H9 (cell line): ENCODE data around the gene SLC9A7. TPM values are rescaled to one million over a fixed set of nuclear protein-coding genes. Genes with fewer than 3 reads are reported as not detected.

Source experiments
- DNase-seq: peaks from one replicate; pipeline ENCODE4 v3.0.0-alpha.2; 2017
- H2AFZ ChIP-seq: one replicate; pipeline ENCODE4 v1.6.1; 2013; ENCODE audit warnings: mild to moderate bottlenecking, low read length, control low read depth, moderate library complexity
- H2AK5ac ChIP-seq: 2 replicates; pipeline ENCODE4 v1.6.1; 2013; ENCODE audit warnings: low read length, control low read depth, mixed read lengths; ENCODE audit not compliant: insufficient read length
- H2BK120ac ChIP-seq: one replicate; pipeline ENCODE4 v1.6.1; 2013; ENCODE audit warnings: low read depth, mild to moderate bottlenecking, low read length, control low read depth, inconsistent platforms; ENCODE audit not compliant: poor library complexity, severe bottlenecking
- H2BK12ac ChIP-seq: 2 replicates; pipeline ENCODE4 v1.6.1; 2013; ENCODE audit warnings: low read length, control low read depth, mixed read lengths, low read depth; ENCODE audit not compliant: insufficient read length
- H2BK15ac ChIP-seq: 2 replicates; pipeline ENCODE4 v1.6.1; 2013; ENCODE audit warnings: low read depth, low read length, control low read depth
- H2BK20ac ChIP-seq: one replicate; pipeline ENCODE4 v1.6.1; 2013; ENCODE audit warnings: low read depth, mild to moderate bottlenecking, low read length, control low read depth, inconsistent platforms; ENCODE audit not compliant: poor library complexity, severe bottlenecking
- H2BK5ac ChIP-seq: 2 replicates; pipeline ENCODE4 v1.6.1; 2013; ENCODE audit warnings: low read length, control low read depth, mixed read lengths; ENCODE audit not compliant: insufficient read length
- H3K14ac ChIP-seq: 2 replicates; pipeline ENCODE4 v1.6.1; 2013; ENCODE audit warnings: low read length, control low read depth; ENCODE audit not compliant: insufficient read depth
- H3K18ac ChIP-seq: 2 replicates; pipeline ENCODE4 v1.6.1; 2013; ENCODE audit warnings: low read depth, mild to moderate bottlenecking, mixed read lengths, low read length, control low read depth; ENCODE audit not compliant: insufficient read length
- H3K23ac ChIP-seq: 2 replicates; pipeline ENCODE4 v1.6.1; 2013; ENCODE audit warnings: low read length, control low read depth, mixed read lengths, low read depth; ENCODE audit not compliant: insufficient read length
- H3K23me2 ChIP-seq: 2 replicates; pipeline ENCODE4 v1.6.1; 2013; ENCODE audit warnings: low read depth, mild to moderate bottlenecking, mixed read lengths, low read length, control low read depth; ENCODE audit not compliant: insufficient read length, poor library complexity, severe bottlenecking
- H3K27ac ChIP-seq: 2 replicates; pipeline ENCODE4 v1.5.1; 2013; ENCODE audit warnings: low read length, control low read depth, mixed read lengths, low read depth; ENCODE audit not compliant: insufficient read length
- H3K27me3 ChIP-seq: 2 replicates; pipeline ENCODE4 v1.6.1; 2013; ENCODE audit warnings: low read length, control low read depth, inconsistent platforms; ENCODE audit not compliant: insufficient read depth
- H3K4ac ChIP-seq: 2 replicates; pipeline ENCODE4 v1.6.1; 2013; ENCODE audit warnings: low read depth, mild to moderate bottlenecking, control low read depth, inconsistent platforms, low read length, moderate library complexity
- H3K4me1 ChIP-seq: 2 replicates; pipeline ENCODE4 v1.6.1; 2013; ENCODE audit warnings: low read length, control low read depth, inconsistent platforms; ENCODE audit not compliant: insufficient read depth
- H3K4me2 ChIP-seq: 2 replicates; pipeline ENCODE4 v1.6.1; 2013; ENCODE audit warnings: low read length, control low read depth, mixed read lengths; ENCODE audit not compliant: insufficient read length, insufficient read depth
- H3K56ac ChIP-seq: 2 replicates; pipeline ENCODE4 v1.6.1; 2013; ENCODE audit warnings: low read depth, mild to moderate bottlenecking, mixed read lengths, low read length, control low read depth; ENCODE audit not compliant: insufficient read length
- H3K79me1 ChIP-seq: 2 replicates; pipeline ENCODE4 v1.6.1; 2013; ENCODE audit warnings: low read depth, mild to moderate bottlenecking, moderate library complexity, low read length, control low read depth, inconsistent platforms; ENCODE audit not compliant: insufficient read depth, poor library complexity, severe bottlenecking
- H3K79me2 ChIP-seq: 2 replicates; pipeline ENCODE4 v1.6.1; 2013; ENCODE audit warnings: low read length, control low read depth, inconsistent platforms; ENCODE audit not compliant: insufficient read depth
- H3K9ac ChIP-seq: 2 replicates; pipeline ENCODE4 v1.6.1; 2013; ENCODE audit warnings: low read length, control low read depth, mixed read lengths; ENCODE audit not compliant: insufficient read length; ENCODE audit errors: extremely low read depth
- H3K9me3 ChIP-seq: one replicate; pipeline ENCODE4 v1.6.1; 2013; ENCODE audit warnings: low read depth, low read length, inconsistent platforms; ENCODE audit not compliant: control insufficient read depth
- H3T11ph ChIP-seq: one replicate; pipeline ENCODE4 v1.6.1; 2013; ENCODE audit warnings: mild to moderate bottlenecking, low read length, control low read depth, inconsistent platforms
- H4K20me1 ChIP-seq: one replicate; pipeline ENCODE4 v1.6.1; 2013; ENCODE audit not compliant: control insufficient read depth, insufficient read length, insufficient read depth
- H4K5ac ChIP-seq: 2 replicates; pipeline ENCODE4 v1.6.1; 2013; ENCODE audit warnings: low read depth, mild to moderate bottlenecking, mixed read lengths, low read length, control low read depth; ENCODE audit not compliant: insufficient read length
- H4K8ac ChIP-seq: replicated peaks from 2 replicates; pipeline ENCODE4 v1.6.1; 2013; ENCODE audit warnings: low read length, control low read depth, mixed read lengths, low read depth; ENCODE audit not compliant: insufficient read length
- H4K91ac ChIP-seq: 2 replicates; pipeline ENCODE4 v1.6.1; 2013; ENCODE audit warnings: low read depth, mild to moderate bottlenecking, moderate library complexity, mixed read lengths, low read length, control low read depth; ENCODE audit not compliant: insufficient read length
- H3K27ac Mint-ChIP-seq, 3 experiments: 2 replicates in 2 of 3; 3 replicates in 1 of 3; pipeline ENCODE4 v1.8.0; 2020 to 2021; ENCODE audit warnings: mixed read lengths in 3 of 3, mild to moderate bottlenecking in 1 of 3, moderate library complexity in 1 of 3
- H3K27me3 Mint-ChIP-seq: 2 replicates; pipeline ENCODE4 v1.8.0; 2021; ENCODE audit warnings: low read depth, mild to moderate bottlenecking, moderate library complexity, mixed read lengths
- H3K36me3 Mint-ChIP-seq, 3 experiments: 2 replicates in 2 of 3; 3 replicates in 1 of 3; pipeline ENCODE4 v1.8.0; 2020 to 2021; ENCODE audit warnings: low read depth in 3 of 3, mixed read lengths in 3 of 3; ENCODE audit not compliant: insufficient read depth in 1 of 3
- H3K4me1 Mint-ChIP-seq, 2 experiments: 2 replicates each; pipeline ENCODE4 v1.8.0; 2020; ENCODE audit warnings: mixed read lengths in 2 of 2
- H3K4me3 Mint-ChIP-seq, 2 experiments: 2 replicates in 1 of 2; 3 replicates in 1 of 2; pipeline ENCODE4 v1.8.0; 2020 to 2021; ENCODE audit warnings: mild to moderate bottlenecking in 2 of 2, mixed read lengths in 2 of 2, moderate library complexity in 1 of 2
- H3K9me3 Mint-ChIP-seq, 2 experiments: 2 replicates in 1 of 2; 3 replicates in 1 of 2; pipeline ENCODE4 v1.8.0; 2020; ENCODE audit warnings: mild to moderate bottlenecking in 2 of 2, mixed read lengths in 2 of 2, moderate library complexity in 1 of 2
- CTCF ChIP-seq: fragments of 200-600 bp; sonication (generic); conservative IDR thresholded peaks from 3 replicates; pipeline ENCODE4 v1.8.0; 2021; ENCODE audit warnings: antibody characterized with exemption, mild to moderate bottlenecking
- WGBS: extraction: QIAGEN DNeasy Blood & Tissue Kit; methylation state at CpG from one replicate; pipeline ENCODE4 v1.1.7; 2013; ENCODE audit warnings: missing lambda C conversion rate, low lambda C conversion rate, mixed read lengths; ENCODE audit not compliant: insufficient read length; ENCODE audit errors: extremely low coverage; 5-methylcytosine and 5-hydroxymethylcytosine counted together
- total RNA-seq: library from RNA; stranded (reverse); gene quantifications from 2 replicates; pipeline ENCODE4 v1.2.1, GENCODE V29; 2021

The SLC9A7 gene
- total RNA-seq, 1 experiment from 2014 or later: 5.9 TPM

GRCh38 chrX:46595084-46595483 is 163.8 kb downstream of the SLC9A7 start:
- no peak overlapping the region for H4K8ac ChIP-seq
- peaks cover 3 to 13% (median 8%) of the 10 kb centered on the region in 3 experiments; a peak in 4 of 7 replicates for H3K36me3 Mint-ChIP-seq

More at GRCh38 chrX:46595084-46595483, 163.8 kb downstream of the SLC9A7 start:
- Histone ChIP-seq H3K4me2 (no peak overlapping the region), H3K4me1 (no peaks in the 10 kb centered on the region), H4K91ac (no peak overlapping the region), H3K56ac (no peak overlapping the region), H3K14ac (no peak overlapping the region), H2BK20ac (no peak overlapping the region), H3K27ac (no peak overlapping the region), H3K23ac (no peak overlapping the region), H2BK15ac (no peak overlapping the region), H3K9ac (no peak overlapping the region), H3K27me3 (no peaks in the 10 kb centered on the region), H2BK12ac (no peak overlapping the region), H2BK5ac (no peak overlapping the region), H3K4ac (no peak overlapping the region), H3T11ph (no peak overlapping the region), H3K9me3 (no peaks in the 10 kb centered on the region), H4K20me1 (no peaks in the 10 kb centered on the region), H2BK120ac (no peak overlapping the region), H4K5ac (no peak overlapping the region), H3K18ac (no peak overlapping the region), H3K23me2 (no peaks in the 10 kb centered on the region), H3K79me2 (peaks cover 2% of the 10 kb centered on the region; the same call in 1 of the 2 replicates), H3K79me1 (no peaks in the 10 kb centered on the region), H2AK5ac (no peak overlapping the region), H2AFZ (no peak overlapping the region)
- TF ChIP-seq CTCF: no peak
- H3K4me3 Mint-ChIP-seq: no peak overlapping the region
- H3K27ac Mint-ChIP-seq: no peak overlapping the region
- no peaks in the 10 kb centered on the region for H3K27me3 Mint-ChIP-seq
- no CpG with 5 or more reads among the region's 1 CpG for WGBS
- no peaks in the 10 kb centered on the region for H3K4me1 Mint-ChIP-seq
- DNase-seq: no peak
- H3K9me3 Mint-ChIP-seq: peaks cover 56 to 66% of the 10 kb centered on the region in 2 experiments
